H1 (cell line): ENCODE data around the gene DPP10.

Source experiments
- TF ChIP-seq, protein P1 (sequence below), 3 experiments: IDR thresholded peaks; 1 replicate in 2 of 3; 2 replicates in 1 of 3; pipeline versions ENCODE4 v1.5.1 to v1.6.1; 2011; ENCODE audit warnings: low read length in 3 of 3, mild to moderate bottlenecking in 3 of 3, inconsistent platforms in 2 of 3, low read depth in 1 of 3, moderate library complexity in 1 of 3; ENCODE audit not compliant: insufficient read depth in 1 of 3; ENCODE audit errors: control extremely low read depth in 1 of 3
- TF ChIP-seq, protein P2 (sequence below): fragments of 300-600 bp; sonication (generic); IDR thresholded peaks from 2 replicates; pipeline ENCODE4 v1.7.1; 2012; ENCODE audit warnings: low read length, moderate library complexity, mild to moderate bottlenecking, inconsistent platforms; ENCODE audit not compliant: insufficient replicate concordance

DNA sequence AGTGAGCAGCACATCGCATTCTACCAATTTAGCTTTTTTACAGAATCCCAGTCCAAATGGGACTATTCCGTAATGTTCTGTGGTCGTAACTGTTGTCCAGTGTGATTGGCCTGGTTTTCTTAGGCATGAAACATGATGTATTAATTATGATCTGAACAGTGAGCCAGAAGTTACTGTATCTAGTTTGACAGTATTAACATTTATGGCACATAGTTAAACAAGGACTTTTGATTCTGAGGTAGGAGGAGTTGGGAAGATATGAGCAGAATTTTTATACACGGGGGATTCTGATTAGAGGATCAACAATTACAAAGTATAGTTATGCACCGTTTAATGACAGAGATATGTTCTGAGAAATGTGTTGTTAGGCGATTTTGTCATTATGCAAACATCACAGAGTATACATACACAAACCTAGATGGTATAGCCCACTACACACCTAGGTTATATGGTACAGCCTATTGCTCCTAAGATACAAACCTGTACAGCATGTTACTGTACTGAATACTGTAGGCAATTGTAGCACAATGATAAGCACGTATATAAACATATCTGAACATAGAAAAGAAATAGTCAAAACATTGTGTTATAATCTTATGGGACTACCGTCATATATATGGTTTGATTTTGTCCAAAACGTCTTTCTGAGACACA lies 85.0 kb downstream of the DPP10 start:
- TF ChIP-seq, protein P1, sequence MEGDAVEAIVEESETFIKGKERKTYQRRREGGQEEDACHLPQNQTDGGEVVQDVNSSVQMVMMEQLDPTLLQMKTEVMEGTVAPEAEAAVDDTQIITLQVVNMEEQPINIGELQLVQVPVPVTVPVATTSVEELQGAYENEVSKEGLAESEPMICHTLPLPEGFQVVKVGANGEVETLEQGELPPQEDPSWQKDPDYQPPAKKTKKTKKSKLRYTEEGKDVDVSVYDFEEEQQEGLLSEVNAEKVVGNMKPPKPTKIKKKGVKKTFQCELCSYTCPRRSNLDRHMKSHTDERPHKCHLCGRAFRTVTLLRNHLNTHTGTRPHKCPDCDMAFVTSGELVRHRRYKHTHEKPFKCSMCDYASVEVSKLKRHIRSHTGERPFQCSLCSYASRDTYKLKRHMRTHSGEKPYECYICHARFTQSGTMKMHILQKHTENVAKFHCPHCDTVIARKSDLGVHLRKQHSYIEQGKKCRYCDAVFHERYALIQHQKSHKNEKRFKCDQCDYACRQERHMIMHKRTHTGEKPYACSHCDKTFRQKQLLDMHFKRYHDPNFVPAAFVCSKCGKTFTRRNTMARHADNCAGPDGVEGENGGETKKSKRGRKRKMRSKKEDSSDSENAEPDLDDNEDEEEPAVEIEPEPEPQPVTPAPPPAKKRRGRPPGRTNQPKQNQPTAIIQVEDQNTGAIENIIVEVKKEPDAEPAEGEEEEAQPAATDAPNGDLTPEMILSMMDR (IDR thresholded peaks at IDR 0.05; ENCODE audit: control extremely low read depth in 1 of 3, insufficient read depth in 1 of 3, low read depth in 1 of 3, low read length in 3 of 3): no peak
- TF ChIP-seq, protein P2, sequence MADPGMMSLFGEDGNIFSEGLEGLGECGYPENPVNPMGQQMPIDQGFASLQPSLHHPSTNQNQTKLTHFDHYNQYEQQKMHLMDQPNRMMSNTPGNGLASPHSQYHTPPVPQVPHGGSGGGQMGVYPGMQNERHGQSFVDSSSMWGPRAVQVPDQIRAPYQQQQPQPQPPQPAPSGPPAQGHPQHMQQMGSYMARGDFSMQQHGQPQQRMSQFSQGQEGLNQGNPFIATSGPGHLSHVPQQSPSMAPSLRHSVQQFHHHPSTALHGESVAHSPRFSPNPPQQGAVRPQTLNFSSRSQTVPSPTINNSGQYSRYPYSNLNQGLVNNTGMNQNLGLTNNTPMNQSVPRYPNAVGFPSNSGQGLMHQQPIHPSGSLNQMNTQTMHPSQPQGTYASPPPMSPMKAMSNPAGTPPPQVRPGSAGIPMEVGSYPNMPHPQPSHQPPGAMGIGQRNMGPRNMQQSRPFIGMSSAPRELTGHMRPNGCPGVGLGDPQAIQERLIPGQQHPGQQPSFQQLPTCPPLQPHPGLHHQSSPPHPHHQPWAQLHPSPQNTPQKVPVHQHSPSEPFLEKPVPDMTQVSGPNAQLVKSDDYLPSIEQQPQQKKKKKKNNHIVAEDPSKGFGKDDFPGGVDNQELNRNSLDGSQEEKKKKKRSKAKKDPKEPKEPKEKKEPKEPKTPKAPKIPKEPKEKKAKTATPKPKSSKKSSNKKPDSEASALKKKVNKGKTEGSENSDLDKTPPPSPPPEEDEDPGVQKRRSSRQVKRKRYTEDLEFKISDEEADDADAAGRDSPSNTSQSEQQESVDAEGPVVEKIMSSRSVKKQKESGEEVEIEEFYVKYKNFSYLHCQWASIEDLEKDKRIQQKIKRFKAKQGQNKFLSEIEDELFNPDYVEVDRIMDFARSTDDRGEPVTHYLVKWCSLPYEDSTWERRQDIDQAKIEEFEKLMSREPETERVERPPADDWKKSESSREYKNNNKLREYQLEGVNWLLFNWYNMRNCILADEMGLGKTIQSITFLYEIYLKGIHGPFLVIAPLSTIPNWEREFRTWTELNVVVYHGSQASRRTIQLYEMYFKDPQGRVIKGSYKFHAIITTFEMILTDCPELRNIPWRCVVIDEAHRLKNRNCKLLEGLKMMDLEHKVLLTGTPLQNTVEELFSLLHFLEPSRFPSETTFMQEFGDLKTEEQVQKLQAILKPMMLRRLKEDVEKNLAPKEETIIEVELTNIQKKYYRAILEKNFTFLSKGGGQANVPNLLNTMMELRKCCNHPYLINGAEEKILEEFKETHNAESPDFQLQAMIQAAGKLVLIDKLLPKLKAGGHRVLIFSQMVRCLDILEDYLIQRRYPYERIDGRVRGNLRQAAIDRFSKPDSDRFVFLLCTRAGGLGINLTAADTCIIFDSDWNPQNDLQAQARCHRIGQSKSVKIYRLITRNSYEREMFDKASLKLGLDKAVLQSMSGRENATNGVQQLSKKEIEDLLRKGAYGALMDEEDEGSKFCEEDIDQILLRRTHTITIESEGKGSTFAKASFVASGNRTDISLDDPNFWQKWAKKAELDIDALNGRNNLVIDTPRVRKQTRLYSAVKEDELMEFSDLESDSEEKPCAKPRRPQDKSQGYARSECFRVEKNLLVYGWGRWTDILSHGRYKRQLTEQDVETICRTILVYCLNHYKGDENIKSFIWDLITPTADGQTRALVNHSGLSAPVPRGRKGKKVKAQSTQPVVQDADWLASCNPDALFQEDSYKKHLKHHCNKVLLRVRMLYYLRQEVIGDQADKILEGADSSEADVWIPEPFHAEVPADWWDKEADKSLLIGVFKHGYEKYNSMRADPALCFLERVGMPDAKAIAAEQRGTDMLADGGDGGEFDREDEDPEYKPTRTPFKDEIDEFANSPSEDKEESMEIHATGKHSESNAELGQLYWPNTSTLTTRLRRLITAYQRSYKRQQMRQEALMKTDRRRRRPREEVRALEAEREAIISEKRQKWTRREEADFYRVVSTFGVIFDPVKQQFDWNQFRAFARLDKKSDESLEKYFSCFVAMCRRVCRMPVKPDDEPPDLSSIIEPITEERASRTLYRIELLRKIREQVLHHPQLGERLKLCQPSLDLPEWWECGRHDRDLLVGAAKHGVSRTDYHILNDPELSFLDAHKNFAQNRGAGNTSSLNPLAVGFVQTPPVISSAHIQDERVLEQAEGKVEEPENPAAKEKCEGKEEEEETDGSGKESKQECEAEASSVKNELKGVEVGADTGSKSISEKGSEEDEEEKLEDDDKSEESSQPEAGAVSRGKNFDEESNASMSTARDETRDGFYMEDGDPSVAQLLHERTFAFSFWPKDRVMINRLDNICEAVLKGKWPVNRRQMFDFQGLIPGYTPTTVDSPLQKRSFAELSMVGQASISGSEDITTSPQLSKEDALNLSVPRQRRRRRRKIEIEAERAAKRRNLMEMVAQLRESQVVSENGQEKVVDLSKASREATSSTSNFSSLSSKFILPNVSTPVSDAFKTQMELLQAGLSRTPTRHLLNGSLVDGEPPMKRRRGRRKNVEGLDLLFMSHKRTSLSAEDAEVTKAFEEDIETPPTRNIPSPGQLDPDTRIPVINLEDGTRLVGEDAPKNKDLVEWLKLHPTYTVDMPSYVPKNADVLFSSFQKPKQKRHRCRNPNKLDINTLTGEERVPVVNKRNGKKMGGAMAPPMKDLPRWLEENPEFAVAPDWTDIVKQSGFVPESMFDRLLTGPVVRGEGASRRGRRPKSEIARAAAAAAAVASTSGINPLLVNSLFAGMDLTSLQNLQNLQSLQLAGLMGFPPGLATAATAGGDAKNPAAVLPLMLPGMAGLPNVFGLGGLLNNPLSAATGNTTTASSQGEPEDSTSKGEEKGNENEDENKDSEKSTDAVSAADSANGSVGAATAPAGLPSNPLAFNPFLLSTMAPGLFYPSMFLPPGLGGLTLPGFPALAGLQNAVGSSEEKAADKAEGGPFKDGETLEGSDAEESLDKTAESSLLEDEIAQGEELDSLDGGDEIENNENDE: no peak
